CD14-positive monocyte (primary cell): ENCODE results near the gene SLC25A23. TPM values are rescaled to one million over a fixed set of nuclear protein-coding genes. Genes with fewer than 3 reads are reported as not detected.

Experiments
- DNase-seq, 3 donors: peaks; one replicate each; pipeline ENCODE4 v3.0.0-alpha.2; 2011 to 2022
- H2AFZ ChIP-seq: 2 replicates; pipeline ENCODE4 v1.6.0; 2012; ENCODE audit warnings: mild to moderate bottlenecking, low read depth, low read length, inconsistent platforms; ENCODE audit not compliant: insufficient read depth, poor library complexity, severe bottlenecking
- H3K27ac ChIP-seq, 2 donors: 1 replicate in 1 of 2; 2 replicates in 1 of 2; pipeline ENCODE4 v1.5.1; 2012 to 2013; ENCODE audit warnings: low read length in 2 of 2, control low read depth in 1 of 2, inconsistent platforms in 1 of 2, low read depth in 1 of 2, mild to moderate bottlenecking in 1 of 2
- H3K27me3 ChIP-seq, 2 donors: one replicate each; pipeline versions ENCODE4 v1.6.0 to v1.6.1; 2011 to 2013; ENCODE audit warnings: low read length in 2 of 2; ENCODE audit not compliant: control insufficient read depth in 2 of 2, insufficient read depth in 2 of 2
- H3K36me3 ChIP-seq, 2 donors: replicated peaks in 1 of 2; 1 replicate in 1 of 2; 2 replicates in 1 of 2; pipeline versions ENCODE4 v1.5.1 to v1.6.1; 2012 to 2013; ENCODE audit warnings: low read length in 2 of 2, control low read depth in 1 of 2, inconsistent platforms in 1 of 2, mild to moderate bottlenecking in 1 of 2; ENCODE audit not compliant: insufficient read depth in 2 of 2, control insufficient read depth in 1 of 2
- H3K4me1 ChIP-seq, 2 donors: 1 replicate in 1 of 2; 2 replicates in 1 of 2; pipeline versions ENCODE4 v1.5.1 to v1.6.1; 2012 to 2013; ENCODE audit warnings: low read length in 2 of 2, control low read depth in 1 of 2, inconsistent platforms in 1 of 2, mild to moderate bottlenecking in 1 of 2, moderate library complexity in 1 of 2; ENCODE audit not compliant: insufficient read depth in 2 of 2, control insufficient read depth in 1 of 2
- H3K4me2 ChIP-seq: replicated peaks from 2 replicates; pipeline ENCODE3; 2012; ENCODE audit warnings: low read length, moderate library complexity, mild to moderate bottlenecking; ENCODE audit not compliant: poor library complexity, severe bottlenecking; ENCODE audit errors: extremely low read depth
- H3K4me3 ChIP-seq, 3 experiments: fragments of 200-600 bp in 1 of 3; sonication (generic) in 1 of 3; replicated peaks in 1 of 3; 1 replicate in 2 of 3; 2 replicates in 1 of 3; pipeline ENCODE4 v1.5.1; 2011 to 2013; ENCODE audit warnings: low read length in 3 of 3, mild to moderate bottlenecking in 3 of 3, control low read depth in 2 of 3, low read depth in 2 of 3, inconsistent platforms in 1 of 3, moderate library complexity in 1 of 3
- H3K79me2 ChIP-seq: 2 replicates; pipeline ENCODE4 v1.6.0; 2012; ENCODE audit warnings: mild to moderate bottlenecking, control low read depth, inconsistent platforms, low read length, moderate library complexity; ENCODE audit not compliant: insufficient read depth
- H3K9ac ChIP-seq: 2 replicates; pipeline ENCODE4 v1.6.0; 2017; ENCODE audit warnings: low read length, mild to moderate bottlenecking; ENCODE audit not compliant: insufficient read depth, poor library complexity, severe bottlenecking
- H3K9me3 ChIP-seq, 2 donors: replicated peaks in 1 of 2; 1 replicate in 1 of 2; 2 replicates in 1 of 2; pipeline versions ENCODE4 v1.5.1 to v1.6.1; 2012 to 2013; ENCODE audit warnings: low read length in 2 of 2, control low read depth in 1 of 2; ENCODE audit not compliant: control insufficient read depth in 1 of 2, insufficient read depth in 1 of 2
- H4K20me1 ChIP-seq: 2 replicates; pipeline ENCODE4 v1.6.0; 2012; ENCODE audit warnings: mild to moderate bottlenecking, low read length, control low read depth, moderate library complexity; ENCODE audit not compliant: insufficient read depth
- H3K27ac Mint-ChIP-seq, 7 donors: one replicate each; pipeline ENCODE4 v1.8.0; 2020; ENCODE audit warnings: mild to moderate bottlenecking in 7 of 7, mixed read lengths in 7 of 7, moderate library complexity in 6 of 7, inconsistent platforms in 2 of 7
- H3K27me3 Mint-ChIP-seq, 3 donors: one replicate each; pipeline ENCODE4 v1.8.0; 2021 to 2022; ENCODE audit warnings: low read depth in 3 of 3, mild to moderate bottlenecking in 3 of 3, mixed read lengths in 3 of 3, moderate library complexity in 3 of 3, inconsistent platforms in 1 of 3
- H3K36me3 Mint-ChIP-seq, 2 donors: one replicate each; pipeline ENCODE4 v1.8.0; 2020; ENCODE audit warnings: mixed read lengths in 2 of 2, inconsistent platforms in 1 of 2, mild to moderate bottlenecking in 1 of 2
- H3K4me1 Mint-ChIP-seq: one replicate; pipeline ENCODE4 v1.8.0; 2020; ENCODE audit warnings: mild to moderate bottlenecking, mixed read lengths
- H3K4me3 Mint-ChIP-seq, 2 donors: one replicate each; pipeline ENCODE4 v1.8.0; 2020; ENCODE audit warnings: mild to moderate bottlenecking in 2 of 2, mixed read lengths in 2 of 2, moderate library complexity in 1 of 2
- H3K9me3 Mint-ChIP-seq, 7 donors: one replicate each; pipeline ENCODE4 v1.8.0; 2020 to 2022; ENCODE audit warnings: mixed read lengths in 7 of 7, mild to moderate bottlenecking in 6 of 7, moderate library complexity in 6 of 7, inconsistent platforms in 2 of 7
- CTCF ChIP-seq: fragments of 200-600 bp; IDR thresholded peaks from one replicate; pipeline ENCODE4 v1.8.0; 2022; ENCODE audit warnings: antibody characterized with exemption, mild to moderate bottlenecking
- WGBS: methylation state at CpG from one replicate; pipeline ENCODE4 v1.1.5; 2013; ENCODE audit warnings: missing lambda C conversion rate; ENCODE audit not compliant: insufficient coverage; 5-methylcytosine and 5-hydroxymethylcytosine counted together
- intact Hi-C, 2 donors: fragments of 100-400 bp; cut with micrococcal nuclease; formaldehyde crosslinking; loops; one replicate each; pipeline versions ENCODE4 v1.15.0 to v1.15.1; 2023
- polyA plus RNA-seq, 3 donors: library from polyadenylated mRNA; depleted of rRNA in 1 of 3; unstranded in 2 of 3; stranded (reverse) in 1 of 3; fragments of 300-500 nt in 2 of 3; fragments of >200 nt in 1 of 3; fragmentation: Illumina TruSeq in 2 of 3; gene quantifications; 1 replicate in 2 of 3; 2 replicates in 1 of 3; pipeline ENCODE4 v1.2.3, GENCODE V29; 2012 to 2021

Gene SLC25A23
- polyA plus RNA-seq, 3 donors, result 0.11 to 0.15 TPM; not detected in 1

- intact Hi-C loops, result no loop called here
- peaks cover 0 to 12% (median 4%) of the 10 kb centered on the region in 3 donors for H3K27me3 Mint-ChIP-seq
- WGBS, result no CpG with 5 or more reads among the region's 4 CpGs
- Histone ChIP-seq H3K4me1 (no peaks in the 10 kb centered on the region), H3K79me2 (no peaks in the 10 kb centered on the region), H3K9ac (no peak overlapping the region), H3K4me3 (no peak overlapping the region), H3K9me3 (no peaks in the 10 kb centered on the region), H3K4me2 (no peak overlapping the region), H3K36me3 (no peaks in the 10 kb centered on the region), H3K27ac (no peak overlapping the region), H4K20me1 (no peaks in the 10 kb centered on the region), H2AFZ (no peak overlapping the region), H3K27me3 (no peaks in the 10 kb centered on the region)
- H3K36me3 Mint-ChIP-seq, result no peaks in the 10 kb centered on the region
- no peak for TF ChIP-seq CTCF
- H3K4me1 Mint-ChIP-seq, result no peaks in the 10 kb centered on the region
- no peaks in the 10 kb centered on the region for H3K9me3 Mint-ChIP-seq
- no peak overlapping the region for H3K4me3 Mint-ChIP-seq
- H3K27ac Mint-ChIP-seq, result no peak overlapping the region
- DNase-seq, result no peak
These were observed 19.8 kb downstream of the SLC25A23 start for GRCh38 chr19:6439743-6440142.

GRCh38 chr19:6433663-6434062 lies 25.9 kb downstream of the SLC25A23 start, which contains the start of gene SLC25A41:
Gene SLC25A41 (minus strand): TSS chr19:6433763. CDS start chr19:6433693, 70 bp downstream.
- Mint-ChIP-seq H3K4me1 (peaks cover 5% of the 10 kb centered on the region), H3K36me3 (no peaks in the 10 kb centered on the region), H3K9me3 (peaks cover 0 to 3% (median 0%) of the 10 kb centered on the region in 7 donors), H3K4me3 (no peak within 1 kb of the TSS), H3K27ac (peak within 1 kb of the TSS in 1 of 7 donors; percentile 45), H3K27me3 (peaks cover 4 to 14% (median 14%) of the 10 kb centered on the region in 3 donors)
- no peaks in the 10 kb centered on the region for H4K20me1 ChIP-seq
- H3K9ac ChIP-seq, result no peak within 1 kb of the TSS
- H3K4me2 ChIP-seq, result no peak within 1 kb of the TSS
- no peak within 1 kb of the TSS for H3K4me3 ChIP-seq
- no peaks in the 10 kb centered on the region for H3K9me3 ChIP-seq
- no peak within 1 kb of the TSS for H3K27ac ChIP-seq
- no peaks in the 10 kb centered on the region for H3K27me3 ChIP-seq
- no peak for DNase-seq
- no peaks in the 10 kb centered on the region for H3K36me3 ChIP-seq
- H3K4me1 ChIP-seq, result peaks cover 0 to 5% of the 10 kb centered on the region in 2 donors
- no peak within 1 kb of the TSS for H2AFZ ChIP-seq
- intact Hi-C loops, result no loop called here
- WGBS, result 94% methylated on average over 5 of the region's 10 CpGs
- no peaks in the 10 kb centered on the region for H3K79me2 ChIP-seq
- no peak for TF ChIP-seq CTCF
